Central memory CD8-positive, alpha-beta T cell (primary cell): ENCODE measurements around the gene MIPOL1.
"Not testable (repeated sequence)": the region's sequence is repeated elsewhere in the genome, so short reads cannot be mapped to it uniquely, and the experiment has no call there.

Source experiments
- ATAC-seq: fragments of 150-1000 bp; cut with Tn5 transposase; replicated peaks from 2 replicates; pipeline ENCODE4 v1.10.0; 2022; ENCODE audit warnings: mild to moderate bottlenecking, moderate FRiP score, moderate number of reproducible peaks; ENCODE audit not compliant: poor library complexity, severe bottlenecking; ENCODE audit errors: extremely low read depth
- DNase-seq, 2 donors: peaks; one replicate each; pipeline ENCODE4 v3.0.0; 2021; ENCODE audit warnings: low spot score in 2 of 2
- H3K27ac Mint-ChIP-seq: one replicate; pipeline ENCODE4 v1.8.0; 2022; ENCODE audit warnings: low read depth, mild to moderate bottlenecking, moderate library complexity, mixed read lengths
- H3K27me3 Mint-ChIP-seq: one replicate; pipeline ENCODE4 v1.8.0; 2022; ENCODE audit warnings: mixed read lengths
- H3K36me3 Mint-ChIP-seq: one replicate; pipeline ENCODE4 v1.8.0; 2022; ENCODE audit warnings: mild to moderate bottlenecking, moderate library complexity, mixed read lengths; ENCODE audit not compliant: insufficient read depth
- H3K4me1 Mint-ChIP-seq: one replicate; pipeline ENCODE4 v1.8.0; 2022; ENCODE audit warnings: mixed read lengths
- H3K4me3 Mint-ChIP-seq: one replicate; pipeline ENCODE4 v1.8.0; 2022; ENCODE audit warnings: mild to moderate bottlenecking, moderate library complexity, mixed read lengths
- H3K9me3 Mint-ChIP-seq: one replicate; pipeline ENCODE4 v1.8.0; 2022; ENCODE audit warnings: mixed read lengths

Gene MIPOL1

GRCh38 chr14:37330910-37331309 is 133.2 kb downstream of the MIPOL1 start:
- no peaks in the 10 kb centered on the region for H3K4me1 Mint-ChIP-seq
- H3K27me3 Mint-ChIP-seq = no peaks in the 10 kb centered on the region
- no peak overlapping the region for H3K4me3 Mint-ChIP-seq
- no peak overlapping the region for H3K27ac Mint-ChIP-seq
- DNase-seq (no peak), ATAC-seq (no peak)
- H3K9me3 Mint-ChIP-seq = peaks cover 21% of the 10 kb centered on the region
- H3K36me3 Mint-ChIP-seq = no peaks in the 10 kb centered on the region

GRCh38 chr14:37340353-37340752 is 142.6 kb downstream of the MIPOL1 start:
- Mint-ChIP-seq H3K9me3 (peaks cover 5% of the 10 kb centered on the region), H3K4me3 (no peak overlapping the region), H3K4me1 (no peaks in the 10 kb centered on the region), H3K27ac (no peak overlapping the region), H3K36me3 (no peaks in the 10 kb centered on the region), H3K27me3 (no peaks in the 10 kb centered on the region)
- DNase-seq = no peak
- ATAC-seq = no peak

- H3K27me3 Mint-ChIP-seq = no peaks in the 10 kb centered on the region
- ATAC-seq (no peak), DNase-seq (no peak)
- H3K4me3 Mint-ChIP-seq = no peak overlapping the region
- peaks cover 8% of the 10 kb centered on the region for H3K9me3 Mint-ChIP-seq
- H3K4me1 Mint-ChIP-seq = no peaks in the 10 kb centered on the region
- H3K36me3 Mint-ChIP-seq = no peaks in the 10 kb centered on the region
- H3K27ac Mint-ChIP-seq = no peak overlapping the region
These were observed 145.8 kb downstream of the MIPOL1 start for GRCh38 chr14:37343307-37344094.

GRCh38 chr14:37363661-37364060 is 165.9 kb downstream of the MIPOL1 start:
- peaks cover 49% of the 10 kb centered on the region for H3K9me3 Mint-ChIP-seq
- H3K27ac Mint-ChIP-seq = no peak overlapping the region
- H3K36me3 Mint-ChIP-seq = no peaks in the 10 kb centered on the region
- H3K4me1 Mint-ChIP-seq = no peaks in the 10 kb centered on the region
- no peak for DNase-seq
- no peaks in the 10 kb centered on the region for H3K27me3 Mint-ChIP-seq
- no peak overlapping the region for H3K4me3 Mint-ChIP-seq
- ATAC-seq = no peak

- Mint-ChIP-seq H3K4me1 (no peaks in the 10 kb centered on the region), H3K9me3 (peaks cover 18% of the 10 kb centered on the region), H3K4me3 (no peak overlapping the region), H3K27ac (no peak overlapping the region), H3K27me3 (no peaks in the 10 kb centered on the region), H3K36me3 (no peaks in the 10 kb centered on the region)
- no peak for ATAC-seq
- DNase-seq = no peak
These were observed 171.7 kb downstream of the MIPOL1 start for GRCh38 chr14:37369425-37369824.

- Mint-ChIP-seq H3K27ac (no peak overlapping the region), H3K4me3 (no peak overlapping the region), H3K36me3 (no peaks in the 10 kb centered on the region), H3K9me3 (peaks cover 17% of the 10 kb centered on the region), H3K4me1 (no peaks in the 10 kb centered on the region), H3K27me3 (no peaks in the 10 kb centered on the region)
- ATAC-seq (no peak), DNase-seq (no peak)
These were observed 177.8 kb downstream of the MIPOL1 start for GRCh38 chr14:37375566-37375965.

GRCh38 chr14:37376944-37377609 is 179.3 kb downstream of the MIPOL1 start:
- Mint-ChIP-seq H3K27me3 (no peaks in the 10 kb centered on the region), H3K4me1 (no peaks in the 10 kb centered on the region), H3K9me3 (peaks cover 17% of the 10 kb centered on the region), H3K36me3 (no peaks in the 10 kb centered on the region), H3K27ac (no peak overlapping the region), H3K4me3 (no peak overlapping the region)
- DNase-seq (no peak), ATAC-seq (no peak)

GRCh38 chr14:37384870-37385596 is 187.3 kb downstream of the MIPOL1 start:
- DNase-seq = no peak
- ATAC-seq = no peak
- Mint-ChIP-seq H3K27ac (no peak overlapping the region), H3K4me1 (no peaks in the 10 kb centered on the region), H3K36me3 (no peaks in the 10 kb centered on the region), H3K4me3 (no peak overlapping the region), H3K9me3 (peaks cover 6% of the 10 kb centered on the region), H3K27me3 (no peaks in the 10 kb centered on the region)

- not testable (repeated sequence) for DNase-seq, H3K4me3 Mint-ChIP-seq, H3K4me1 Mint-ChIP-seq, H3K27ac Mint-ChIP-seq, H3K36me3 Mint-ChIP-seq, H3K27me3 Mint-ChIP-seq, ATAC-seq
- peaks cover 45% of the 10 kb centered on the region for H3K9me3 Mint-ChIP-seq
These were observed 199.6 kb downstream of the MIPOL1 start for GRCh38 chr14:37397157-37397940.

GRCh38 chr14:37397941-37398215 is 200.1 kb downstream of the MIPOL1 start:
- Mint-ChIP-seq H3K4me1 (no peaks in the 10 kb centered on the region), H3K9me3 (peaks cover 45% of the 10 kb centered on the region), H3K27me3 (no peaks in the 10 kb centered on the region), H3K36me3 (peaks cover 2% of the 10 kb centered on the region), H3K27ac (no peak overlapping the region), H3K4me3 (no peak overlapping the region)
- ATAC-seq (no peak), DNase-seq (no peak)

GRCh38 chr14:37399517-37399916 is 201.8 kb downstream of the MIPOL1 start:
- peaks cover 2% of the 10 kb centered on the region for H3K36me3 Mint-ChIP-seq
- H3K27me3 Mint-ChIP-seq = no peaks in the 10 kb centered on the region
- H3K27ac Mint-ChIP-seq = no peak overlapping the region
- H3K9me3 Mint-ChIP-seq = peaks cover 40% of the 10 kb centered on the region
- H3K4me3 Mint-ChIP-seq = no peak overlapping the region
- ATAC-seq = no peak
- no peak for DNase-seq
- H3K4me1 Mint-ChIP-seq = no peaks in the 10 kb centered on the region

- H3K4me3 Mint-ChIP-seq = no peak overlapping the region
- H3K4me1 Mint-ChIP-seq = no peaks in the 10 kb centered on the region
- no peak overlapping the region for H3K27ac Mint-ChIP-seq
These were observed 203.4 kb downstream of the MIPOL1 start for GRCh38 chr14:37401093-37401492.

More at GRCh38 chr14:37401093-37401492, 203.4 kb downstream of the MIPOL1 start:
- Mint-ChIP-seq H3K9me3 (peaks cover 26% of the 10 kb centered on the region), H3K27me3 (no peaks in the 10 kb centered on the region), H3K36me3 (no peaks in the 10 kb centered on the region)
- ATAC-seq = no peak
- DNase-seq = no peak
